Vagina (tissue), 2 donors: Measurements from ENCODE around the gene KRTDAP. TPM values are rescaled to one million over a fixed set of nuclear protein-coding genes. Genes with fewer than 3 reads are reported as not detected.

Experiments
- DNase-seq, 2 donors: peaks; one replicate each; pipeline ENCODE4 v3.0.0-alpha.2; 2017; ENCODE audit errors: extremely low spot score in 2 of 2
- H3K27ac ChIP-seq: fragments of 200-600 bp; sonication (generic); one replicate; pipeline ENCODE4 v1.5.1; 2019
- H3K27me3 ChIP-seq: fragments of 200-600 bp; sonication (generic); one replicate; pipeline ENCODE4 v1.5.1; 2019
- H3K36me3 ChIP-seq, 2 donors: fragments of 200-600 bp; sonication (generic); one replicate each; pipeline ENCODE4 v1.5.1; 2017 to 2019
- H3K4me1 ChIP-seq: fragments of 200-600 bp; sonication (generic); one replicate; pipeline ENCODE4 v1.5.1; 2019
- H3K4me3 ChIP-seq, 2 donors: fragments of 200-600 bp; sonication (generic); 1 replicate in 1 of 2; 2 replicates in 1 of 2; pipeline ENCODE4 v1.5.1; 2016 to 2019
- H3K9me3 ChIP-seq: fragments of 200-600 bp; sonication (generic); one replicate; pipeline ENCODE4 v1.5.1; 2019
- CTCF ChIP-seq, 3 experiments: fragments of 450-650 bp in 2 of 3; fragments of 200-600 bp in 1 of 3; sonication (generic) in 1 of 3; IDR thresholded peaks; one replicate each; pipeline ENCODE4 v1.5.1; 2017 to 2019; ENCODE audit warnings: antibody characterized with exemption in 3 of 3, mild to moderate bottlenecking in 2 of 3, moderate library complexity in 2 of 3
- POLR2A ChIP-seq, 2 donors: fragments of 450-650 bp; IDR thresholded peaks; one replicate each; pipeline ENCODE4 v1.6.1; 2017; ENCODE audit warnings: antibody characterized with exemption in 2 of 2, mild to moderate bottlenecking in 2 of 2, moderate library complexity in 2 of 2
- POLR2AphosphoS5 ChIP-seq, 2 donors: sonication (generic); formaldehyde crosslinking; IDR thresholded peaks; one replicate each; pipeline ENCODE4 v1.9.0; 2017; ENCODE audit warnings: antibody characterized with exemption in 2 of 2, mild to moderate bottlenecking in 2 of 2, low read depth in 1 of 2; ENCODE audit not compliant: insufficient read depth in 1 of 2
- intact Hi-C: fragments of 100-400 bp; cut with DNase I; formaldehyde crosslinking; loops from one replicate; pipeline ENCODE4 v1.15.1; 2023
- total RNA-seq: library from RNA; depleted of rRNA; stranded (reverse); fragments of >200 nt; gene quantifications from one replicate; pipeline ENCODE4 v1.2.3, GENCODE V29; 2016

The KRTDAP gene
- total RNA-seq, 1 donor from 2014 or later: 687 TPM

DNA sequence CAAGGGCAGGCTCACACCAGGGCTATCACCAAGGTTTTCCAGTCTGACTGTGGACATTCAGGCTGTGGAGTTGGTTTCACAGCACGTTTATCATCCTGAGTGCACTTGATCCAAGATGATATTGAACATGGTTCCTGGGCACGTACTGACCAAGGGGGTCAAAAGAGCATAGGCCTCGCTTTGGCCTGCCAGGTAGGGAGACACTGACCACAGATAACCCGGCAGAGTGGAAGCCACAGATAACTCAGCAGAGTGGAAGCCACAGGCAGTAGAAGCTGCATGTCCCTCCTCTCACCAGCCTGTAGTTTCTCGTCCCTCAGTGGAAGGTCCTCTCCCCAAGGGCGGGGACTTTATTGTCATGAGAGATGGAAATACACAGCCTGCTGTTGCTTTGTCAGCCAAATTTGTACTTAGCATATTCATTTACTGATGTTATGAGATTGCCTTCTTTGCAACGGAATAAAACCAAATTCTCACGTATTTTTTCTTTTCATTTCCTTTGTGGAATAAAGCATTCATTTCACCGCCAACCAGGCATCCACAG, 8.8 kb upstream of the KRTDAP start:
- TF ChIP-seq POLR2AphosphoS5 (IDR thresholded peaks at IDR 0.05; ENCODE audit: insufficient read depth in 1 of 2, low read depth in 1 of 2) (no peak), POLR2A (IDR thresholded peaks at IDR 0.05) (no peak), CTCF (IDR thresholded peaks at IDR 0.05) (no peak)
- Histone ChIP-seq H3K9me3 (no peaks in the 10 kb centered on the region), H3K27ac (no peak overlapping the region), H3K4me1 (peaks cover 8% of the 10 kb centered on the region), H3K27me3 (no peaks in the 10 kb centered on the region), H3K36me3 (no peaks in the 10 kb centered on the region), H3K4me3 (no peak overlapping the region)
- intact Hi-C loops: loop anchor here (10.0 kb wide), 1 partner anchor 144 kb away; the partner anchor contains the start of gene FFAR3
- DNase-seq: no peak

DNA sequence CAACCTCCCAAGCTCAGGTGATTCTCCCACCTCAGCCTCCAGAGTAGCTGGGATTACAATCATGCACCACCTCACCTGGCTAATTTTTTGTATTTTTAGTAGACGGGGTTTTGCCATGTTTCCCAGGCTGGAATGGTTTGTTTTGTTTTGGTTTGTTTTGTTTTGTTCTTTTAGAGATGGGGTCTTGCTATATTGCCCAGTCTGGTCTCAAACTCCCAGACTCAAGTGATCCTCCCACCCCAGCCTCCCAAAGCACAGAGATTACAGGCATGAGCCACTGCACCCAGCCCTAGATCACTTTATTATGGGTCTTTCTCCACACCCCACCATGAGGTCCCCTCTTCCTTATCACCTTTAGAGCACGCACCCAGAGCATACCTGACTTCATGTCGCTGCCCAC, 8.0 kb upstream of the KRTDAP start:
- Histone ChIP-seq H3K36me3 (no peaks in the 10 kb centered on the region), H3K9me3 (no peaks in the 10 kb centered on the region), H3K4me1 (peaks cover 8% of the 10 kb centered on the region), H3K27me3 (no peaks in the 10 kb centered on the region), H3K4me3 (no peak overlapping the region), H3K27ac (no peak overlapping the region)
- intact Hi-C loops: loop anchor here (10.0 kb wide), 1 partner anchor 143 kb away; the partner anchor contains the start of gene FFAR3
- no peak for TF ChIP-seq CTCF (IDR thresholded peaks at IDR 0.05)
- no peak for TF ChIP-seq POLR2AphosphoS5 (IDR thresholded peaks at IDR 0.05; ENCODE audit: insufficient read depth in 1 of 2, low read depth in 1 of 2)
- TF ChIP-seq POLR2A (IDR thresholded peaks at IDR 0.05): no peak
- DNase-seq: no peak

DNA sequence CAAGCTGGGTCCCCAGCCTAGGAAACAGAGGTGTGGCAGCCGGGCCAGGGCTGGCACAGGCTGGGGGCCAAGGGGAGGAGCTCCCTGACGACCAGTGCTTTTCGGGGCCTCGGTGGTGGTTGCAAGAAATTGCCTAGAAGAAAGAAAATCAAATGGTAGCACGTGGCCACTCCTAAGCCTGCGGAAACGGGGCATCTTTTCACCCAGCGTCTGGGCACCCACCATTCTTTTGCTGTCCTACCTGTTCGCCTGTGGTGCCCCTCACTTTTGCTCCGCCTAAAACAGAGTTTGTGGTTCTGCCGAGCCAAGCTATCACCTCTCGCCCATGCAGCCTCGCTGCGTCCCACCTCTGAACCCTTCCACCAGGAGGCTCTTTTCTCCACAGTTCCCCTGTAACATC, 7.1 kb upstream of the KRTDAP start:
- no peaks in the 10 kb centered on the region for H3K27me3 ChIP-seq
- H3K4me3 ChIP-seq: no peak overlapping the region
- TF ChIP-seq CTCF (IDR thresholded peaks at IDR 0.05) (no peak), POLR2AphosphoS5 (IDR thresholded peaks at IDR 0.05; ENCODE audit: insufficient read depth in 1 of 2, low read depth in 1 of 2) (no peak), POLR2A (IDR thresholded peaks at IDR 0.05) (no peak)
- no peaks in the 10 kb centered on the region for H3K36me3 ChIP-seq
- intact Hi-C loops: loop anchor here (10.0 kb wide), 1 partner anchor 143 kb away; the partner anchor contains the start of gene FFAR3
- H3K27ac ChIP-seq: no peak overlapping the region
- DNase-seq: no peak
- H3K9me3 ChIP-seq: no peaks in the 10 kb centered on the region
- peaks cover 14% of the 10 kb centered on the region for H3K4me1 ChIP-seq

GRCh38 chr19:35495107-35496064, 5.1 kb upstream of the KRTDAP start:
- intact Hi-C loops: loop anchor here (10.0 kb wide), 1 partner anchor 141 kb away; the partner anchor contains the start of gene FFAR3

More at GRCh38 chr19:35495107-35496064, 5.1 kb upstream of the KRTDAP start:
- Histone ChIP-seq H3K27me3 (no peaks in the 10 kb centered on the region), H3K27ac (peak overlapping the region; percentile 31), H3K9me3 (no peaks in the 10 kb centered on the region), H3K4me1 (peaks cover 5% of the 10 kb centered on the region), H3K4me3 (no peak overlapping the region), H3K36me3 (no peaks in the 10 kb centered on the region)
- DNase-seq: no peak
- TF ChIP-seq CTCF (IDR thresholded peaks at IDR 0.05) (peak; percentile 67 to 92 (median 78)), POLR2AphosphoS5 (IDR thresholded peaks at IDR 0.05; ENCODE audit: insufficient read depth in 1 of 2, low read depth in 1 of 2) (peak; percentile 26 to 31), POLR2A (IDR thresholded peaks at IDR 0.05) (no peak)
